COLO668 (cell line): ENCODE data around the gene IFNW1.
"Not testable (repeated sequence)": the region's sequence is repeated elsewhere in the genome, so short reads cannot be mapped to it uniquely, and the experiment has no call there.

Experiments used
- DNase-seq: peaks from one replicate; lab custom pipeline; 2025; ENCODE audit not compliant: unreplicated experiment; lab: John Stamatoyannopoulos, UW

The IFNW1 gene

GRCh38 chr9:21141427-21141882, at the start of gene IFNW1:
TSS of gene IFNW1 (minus strand) at chr9:21141832. CDS start at chr9:21141570, 262 bp downstream.
- no peak for DNase-seq

GRCh38 chr9:21187487-21187886, 45.9 kb upstream of the IFNW1 start, which contains the start of gene IFNA4:
TSS of gene IFNA4 (minus strand) at chr9:21187587. CDS start at chr9:21187531, 56 bp downstream.
- not testable (repeated sequence) for DNase-seq

- DNase-seq, result not testable (repeated sequence)
Observed at GRCh38 chr9:21182810-21183736, 41.4 kb upstream of the IFNW1 start.

- no peak for DNase-seq
Observed at GRCh38 chr9:21174671-21175070, 33.0 kb upstream of the IFNW1 start.

- no peak for DNase-seq
Observed at GRCh38 chr9:21172156-21172555, 30.5 kb upstream of the IFNW1 start.

- DNase-seq, result no peak
Observed at GRCh38 chr9:21171351-21171750, 29.7 kb upstream of the IFNW1 start.

- DNase-seq, result not testable (repeated sequence)
Observed at GRCh38 chr9:21166560-21166959, 24.9 kb upstream of the IFNW1 start, which contains the start of gene IFNA21. TSS of gene IFNA21 (minus strand) at chr9:21166660. CDS start at chr9:21166612, 48 bp downstream.

- DNase-seq, result no peak
Observed at GRCh38 chr9:21165516-21165915, 23.9 kb upstream of the IFNW1 start.

- no peak for DNase-seq
Observed at GRCh38 chr9:21160178-21160577, 18.5 kb upstream of the IFNW1 start.

GRCh38 chr9:21155501-21155900, 13.9 kb upstream of the IFNW1 start:
- no peak for DNase-seq

GRCh38 chr9:21154018-21154608, 12.5 kb upstream of the IFNW1 start:
- DNase-seq, result no peak

- DNase-seq, result no peak
Observed at GRCh38 chr9:21153336-21154017, 11.8 kb upstream of the IFNW1 start.

GRCh38 chr9:21144603-21145002, 3.0 kb upstream of the IFNW1 start:
- no peak for DNase-seq

GRCh38 chr9:21137020-21137419, 4.6 kb downstream of the IFNW1 start:
- no peak for DNase-seq

- no peak for DNase-seq
Observed at GRCh38 chr9:21135736-21136135, 5.9 kb downstream of the IFNW1 start.

- DNase-seq, result not testable (repeated sequence)
Observed at GRCh38 chr9:21128186-21128585, 13.4 kb downstream of the IFNW1 start.

- no peak for DNase-seq
Observed at GRCh38 chr9:21121595-21122251, 19.9 kb downstream of the IFNW1 start.

GRCh38 chr9:21121079-21121478, 20.6 kb downstream of the IFNW1 start:
- no peak for DNase-seq

- DNase-seq, result no peak
Observed at GRCh38 chr9:21119093-21119770, 22.4 kb downstream of the IFNW1 start.

- no peak for DNase-seq
Observed at GRCh38 chr9:21114311-21114710, 27.3 kb downstream of the IFNW1 start.
